DOHH2 (cell line): Measurements from ENCODE around the gene GFAP.

Experiments used
- H3F3A ChIP-seq: fragments of 200-600 bp; sonication (generic), shearing (Covaris generic); 2 replicates; pipeline ENCODE4 v1.6.0; 2016; ENCODE audit warnings: antibody characterized with exemption, mild to moderate bottlenecking; ENCODE audit not compliant: control insufficient read depth, insufficient read depth
- H3K27ac ChIP-seq: fragments of 200-600 bp; sonication (generic); 2 replicates; pipeline ENCODE4 v1.5.1; 2014; ENCODE audit warnings: low read depth, mild to moderate bottlenecking, low read length, moderate library complexity
- H3K27me3 ChIP-seq: fragments of 200-600 bp; sonication (generic); 2 replicates; pipeline ENCODE4 v1.6.1; 2014; ENCODE audit warnings: mild to moderate bottlenecking, low read length, mixed read lengths; ENCODE audit not compliant: control insufficient read depth
- H3K36me3 ChIP-seq: fragments of 200-600 bp; sonication (generic); 2 replicates; pipeline ENCODE4 v1.6.1; 2014; ENCODE audit warnings: mild to moderate bottlenecking, low read length, moderate library complexity, mixed read lengths; ENCODE audit not compliant: control insufficient read depth
- H3K4me1 ChIP-seq: fragments of 200-600 bp; sonication (generic); 2 replicates; pipeline ENCODE4 v1.6.1; 2014; ENCODE audit warnings: mild to moderate bottlenecking, low read length, mixed read lengths; ENCODE audit not compliant: control insufficient read depth
- H3K4me2 ChIP-seq: fragments of 200-600 bp; sonication (generic); 2 replicates; pipeline ENCODE4 v1.6.0; 2014; ENCODE audit warnings: mild to moderate bottlenecking, low read length, moderate library complexity
- H3K4me3 ChIP-seq: fragments of 200-600 bp; sonication (generic); 2 replicates; pipeline ENCODE4 v1.5.1; 2014; ENCODE audit warnings: mild to moderate bottlenecking, low read length, mixed read lengths
- H3K79me2 ChIP-seq: fragments of 200-600 bp; sonication (generic); 2 replicates; pipeline ENCODE4 v1.6.1; 2014; ENCODE audit warnings: mild to moderate bottlenecking, low read length, mixed read lengths; ENCODE audit not compliant: control insufficient read depth
- H3K9me2 ChIP-seq: fragments of 200-600 bp; sonication (generic); replicated peaks from 2 replicates; pipeline ENCODE4 v1.6.1; 2014; ENCODE audit warnings: mild to moderate bottlenecking, low read length, mixed read lengths; ENCODE audit not compliant: control insufficient read depth
- H3K9me3 ChIP-seq: fragments of 200-600 bp; sonication (generic); 2 replicates; pipeline ENCODE4 v1.6.1; 2014; ENCODE audit warnings: antibody characterized with exemption, low read length, mixed read lengths; ENCODE audit not compliant: control insufficient read depth, insufficient read depth
- H4K20me1 ChIP-seq: fragments of 200-600 bp; sonication (generic); 2 replicates; pipeline ENCODE4 v1.6.0; 2014; ENCODE audit warnings: low read depth, mild to moderate bottlenecking, antibody characterized with exemption, low read length, moderate library complexity; ENCODE audit not compliant: control insufficient read depth, insufficient read depth
- CTCF ChIP-seq: fragments of 200-600 bp; sonication (generic); IDR thresholded peaks from one replicate; pipeline ENCODE4 v1.5.1; 2014; ENCODE audit warnings: antibody characterized with exemption, mild to moderate bottlenecking, low read depth, low read length; ENCODE audit not compliant: poor library complexity, severe bottlenecking
- EZH2phosphoT487 ChIP-seq: fragments of 200-600 bp; sonication (generic); IDR thresholded peaks from 2 replicates; pipeline ENCODE4 v1.6.1; 2017; ENCODE audit warnings: borderline replicate concordance, mild to moderate bottlenecking, antibody characterized with exemption, low read length, moderate library complexity, mixed read lengths

The GFAP gene

GRCh38 chr17:44917456-44917855 is 2.2 kb upstream of the GFAP start:
- peaks cover 2% of the 10 kb centered on the region; the same call in 1 of the 2 replicates for H3F3A ChIP-seq
- no peak overlapping the region for H3K4me2 ChIP-seq
- peaks cover 26% of the 10 kb centered on the region for H3K27me3 ChIP-seq
- H3K36me3 ChIP-seq = no peaks in the 10 kb centered on the region
- H3K79me2 ChIP-seq = no peaks in the 10 kb centered on the region
- no peaks in the 10 kb centered on the region for H4K20me1 ChIP-seq
- TF ChIP-seq EZH2phosphoT487 = no peak
- no peak for TF ChIP-seq CTCF
- peaks cover 28% of the 10 kb centered on the region for H3K4me1 ChIP-seq
- no peak overlapping the region for H3K27ac ChIP-seq
- H3K9me2 ChIP-seq = no peaks in the 10 kb centered on the region
- no peaks in the 10 kb centered on the region for H3K9me3 ChIP-seq
- no peak overlapping the region for H3K4me3 ChIP-seq

GRCh38 chr17:44916781-44917241 is 1.5 kb upstream of the GFAP start:
- peaks cover 33% of the 10 kb centered on the region for H3K27me3 ChIP-seq
- H3K79me2 ChIP-seq = no peaks in the 10 kb centered on the region
- H3K4me1 ChIP-seq = peaks cover 28% of the 10 kb centered on the region
- no peaks in the 10 kb centered on the region for H3K36me3 ChIP-seq
- H3F3A ChIP-seq = peaks cover 2% of the 10 kb centered on the region; the same call in 1 of the 2 replicates
- no peaks in the 10 kb centered on the region for H3K9me2 ChIP-seq
- no peak overlapping the region for H3K4me3 ChIP-seq
- no peak overlapping the region for H3K27ac ChIP-seq
- H4K20me1 ChIP-seq = no peaks in the 10 kb centered on the region
- TF ChIP-seq CTCF (no peak), EZH2phosphoT487 (no peak)
- H3K9me3 ChIP-seq = no peaks in the 10 kb centered on the region
- H3K4me2 ChIP-seq = no peak overlapping the region

- Histone ChIP-seq H3K27me3 (peaks cover 40% of the 10 kb centered on the region), H3K79me2 (no peaks in the 10 kb centered on the region), H3K4me3 (no peak overlapping the region), H3K36me3 (no peaks in the 10 kb centered on the region), H3K4me1 (peaks cover 33% of the 10 kb centered on the region), H3F3A (peaks cover 2% of the 10 kb centered on the region; the same call in 1 of the 2 replicates), H3K27ac (no peak overlapping the region), H3K9me2 (no peaks in the 10 kb centered on the region), H3K4me2 (no peak overlapping the region), H4K20me1 (no peaks in the 10 kb centered on the region), H3K9me3 (no peaks in the 10 kb centered on the region)
- TF ChIP-seq CTCF = no peak
- TF ChIP-seq EZH2phosphoT487 = no peak
Observed at GRCh38 chr17:44915862-44916780, 821 bp upstream of the GFAP start.
